Activated CD4-positive, alpha-beta T cell treated with anti-CD3 and anti-CD28 coated beads, Interleukin-2, amount 50 U/mL, for 24 hours (primary cell): ENCODE measurements around the gene GCHFR.

Experiments used
- DNase-seq, 2 donors: peaks; one replicate each; pipeline ENCODE4 v3.0.0-alpha.2; 2020; ENCODE audit warnings: low read depth in 1 of 2, low spot score in 1 of 2

GCHFR gene

DNA sequence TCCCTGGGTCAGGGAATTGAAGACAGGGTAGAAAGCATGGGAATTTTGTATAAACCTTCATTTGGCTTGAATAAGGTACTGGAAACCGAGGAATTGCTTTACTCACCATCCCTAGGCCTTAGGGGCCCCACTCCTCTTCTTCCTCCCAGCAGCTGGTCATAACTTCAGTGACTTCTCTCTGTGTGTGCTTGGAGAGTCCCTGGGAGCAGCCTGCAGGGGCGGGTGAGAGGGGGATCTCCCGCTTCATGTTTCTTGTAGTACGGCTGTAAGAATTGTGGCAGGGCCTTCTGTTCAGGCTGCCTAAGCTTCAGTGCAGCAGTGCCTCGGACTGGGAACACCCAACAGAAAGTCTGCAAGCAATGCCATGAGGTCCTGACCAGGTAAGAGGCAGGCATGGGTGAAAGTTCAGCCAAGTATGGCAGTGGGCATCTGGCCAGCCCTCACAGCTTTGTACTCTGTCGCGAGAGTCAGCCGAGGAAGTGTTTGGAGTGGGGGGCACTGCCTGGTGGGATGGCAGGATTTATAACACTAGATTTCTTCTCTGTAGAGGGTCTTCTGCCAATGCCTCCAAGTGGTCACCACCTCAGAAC lies 45.1 kb downstream of the GCHFR start:
- DNase-seq, result no peak

DNA sequence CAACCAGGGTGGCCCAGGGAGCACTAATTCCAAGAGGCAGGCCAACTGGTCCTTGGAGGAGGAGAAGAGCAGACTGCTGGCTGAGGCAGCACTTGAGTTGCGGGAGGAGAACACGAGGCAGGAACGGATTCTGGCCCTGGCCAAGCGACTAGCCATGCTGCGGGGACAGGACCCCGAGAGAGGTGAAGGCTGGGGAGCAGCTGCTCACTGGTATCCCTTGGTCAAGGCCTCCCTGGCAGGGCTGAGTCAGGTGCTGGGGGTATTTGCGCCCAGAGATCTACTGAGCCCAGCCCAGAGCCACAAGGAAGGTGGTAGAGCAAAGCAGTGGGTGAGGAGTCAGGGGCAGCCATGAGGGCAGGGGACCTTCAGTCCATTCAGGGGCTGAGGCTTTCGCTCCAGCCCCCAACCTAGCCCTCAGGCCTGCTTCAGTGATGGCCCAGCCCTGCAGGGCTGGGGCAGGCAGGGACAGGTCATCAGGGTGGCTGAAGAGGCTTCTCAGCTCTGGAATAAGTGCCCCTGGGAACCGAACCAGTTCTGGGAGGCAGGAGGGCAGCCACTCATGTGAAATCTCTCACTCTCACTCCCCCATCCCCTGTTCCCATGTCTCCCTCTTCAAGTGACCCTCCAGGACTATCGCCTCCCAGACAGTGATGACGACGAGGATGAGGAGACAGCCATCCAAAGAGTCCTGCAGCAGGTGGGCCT lies 49.0 kb downstream of the GCHFR start:
- no peak for DNase-seq

- DNase-seq, result no peak
Measured at GRCh38 chr15:40815042-40815698, 51.3 kb downstream of the GCHFR start.
